OCI-LY7 (cell line): ENCODE data around the gene KRT26.

Source experiments
- CTCF ChIP-seq: fragments of 200-600 bp; sonication (generic); conservative IDR thresholded peaks from 2 replicates; pipeline ENCODE4 v1.5.1; 2014; ENCODE audit warnings: mild to moderate bottlenecking, antibody characterized with exemption, low read length, moderate library complexity, mixed read lengths
- EZH2phosphoT487 ChIP-seq: fragments of 200-600 bp; sonication (generic); IDR thresholded peaks from 2 replicates; pipeline ENCODE4 v1.6.1; 2018; ENCODE audit warnings: low read depth, borderline replicate concordance, mild to moderate bottlenecking, mixed run types, antibody characterized with exemption, low read length, moderate library complexity, mixed read lengths

GRCh38 chr17:40806131-40806530, 34.1 kb upstream of the KRT26 start:
- no peak for TF ChIP-seq CTCF
- TF ChIP-seq EZH2phosphoT487: no peak
